NCI-H1048 (cell line): ENCODE data around the gene AHSG.

Experiments used
- DNase-seq: peaks from one replicate; lab custom pipeline; 2025; lab: John Stamatoyannopoulos, UW

AHSG gene

DNA sequence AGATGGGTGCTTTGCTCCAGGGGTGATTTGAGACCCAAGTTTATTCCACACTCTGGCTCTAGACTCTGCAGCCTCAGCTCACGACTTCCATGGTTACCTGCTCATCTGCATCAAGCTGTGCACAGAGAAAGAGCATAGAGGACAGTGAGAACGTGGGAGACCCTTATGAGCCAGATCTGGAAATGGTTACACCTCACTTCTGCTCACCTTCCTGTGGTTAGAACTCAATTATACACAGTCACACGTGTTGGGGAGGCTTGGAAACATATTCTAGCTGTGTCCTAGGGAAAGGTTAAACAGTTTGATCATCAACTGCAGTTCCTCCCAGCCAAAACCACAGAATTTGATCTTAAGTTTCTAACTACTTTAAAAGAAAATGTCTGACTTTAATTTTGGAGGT, 29.2 kb downstream of the AHSG start:
- DNase-seq = no peak

- DNase-seq = no peak
Observed at GRCh38 chr3:186643493-186643892, 30.6 kb downstream of the AHSG start.

DNA sequence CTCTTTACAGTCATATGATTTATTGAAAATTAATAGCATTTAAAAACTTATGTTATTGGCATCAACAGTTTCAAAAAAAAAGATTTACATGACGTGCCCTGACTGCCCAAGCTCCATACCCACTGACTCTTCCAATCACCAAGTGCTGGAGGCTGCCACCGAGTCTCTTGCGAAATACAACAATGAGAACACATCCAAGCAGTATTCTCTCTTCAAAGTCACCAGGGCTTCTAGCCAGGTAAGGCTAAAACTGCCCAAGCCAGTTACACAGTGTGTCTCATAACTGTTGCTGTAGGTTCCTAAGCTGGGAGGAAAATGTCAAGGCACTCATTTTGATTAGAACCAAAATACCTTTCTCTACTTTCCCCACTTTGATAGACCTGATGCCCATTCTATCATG, 31.8 kb downstream of the AHSG start:
- no peak for DNase-seq

GRCh38 chr3:186646106-186646505, 33.2 kb downstream of the AHSG start:
- no peak for DNase-seq

DNA sequence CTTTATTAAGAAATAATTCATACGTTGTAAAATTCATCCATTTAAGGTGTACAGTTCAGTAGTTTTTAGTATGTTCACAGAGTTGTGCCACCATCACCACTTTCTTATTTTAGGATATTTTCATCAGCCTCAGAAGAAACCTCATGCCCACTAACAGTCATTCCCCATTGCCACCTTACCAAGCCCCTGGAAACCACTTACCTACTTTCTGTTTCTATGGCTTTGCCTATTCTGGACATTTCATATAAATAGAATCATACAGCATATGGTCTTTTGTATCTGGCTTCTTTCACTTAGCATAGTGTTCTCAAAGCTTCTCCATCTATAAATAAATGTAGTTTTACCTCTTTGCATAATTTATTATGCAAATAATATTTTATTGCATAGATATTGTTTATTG, 34.0 kb downstream of the AHSG start:
- no peak for DNase-seq

DNA sequence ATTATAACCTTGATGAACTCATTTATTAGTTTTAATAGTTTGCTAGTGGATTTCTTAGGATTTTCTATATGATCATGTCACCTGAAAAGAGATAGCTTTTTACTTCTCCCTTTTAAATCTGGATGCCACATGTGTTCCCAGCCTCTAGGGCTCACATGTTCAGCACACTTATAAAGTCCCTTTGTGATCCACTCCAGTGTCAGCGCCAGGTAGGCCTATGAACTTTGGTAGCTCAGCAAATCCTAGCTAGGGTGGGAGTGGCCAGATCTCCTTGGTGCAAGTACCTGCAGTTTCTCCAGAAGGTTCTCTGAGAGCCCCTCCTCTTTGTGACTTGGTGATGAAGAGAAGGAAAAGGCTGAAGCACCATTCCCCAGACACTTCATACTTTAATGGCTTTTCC, 36.0 kb downstream of the AHSG start:
- DNase-seq = no peak

DNA sequence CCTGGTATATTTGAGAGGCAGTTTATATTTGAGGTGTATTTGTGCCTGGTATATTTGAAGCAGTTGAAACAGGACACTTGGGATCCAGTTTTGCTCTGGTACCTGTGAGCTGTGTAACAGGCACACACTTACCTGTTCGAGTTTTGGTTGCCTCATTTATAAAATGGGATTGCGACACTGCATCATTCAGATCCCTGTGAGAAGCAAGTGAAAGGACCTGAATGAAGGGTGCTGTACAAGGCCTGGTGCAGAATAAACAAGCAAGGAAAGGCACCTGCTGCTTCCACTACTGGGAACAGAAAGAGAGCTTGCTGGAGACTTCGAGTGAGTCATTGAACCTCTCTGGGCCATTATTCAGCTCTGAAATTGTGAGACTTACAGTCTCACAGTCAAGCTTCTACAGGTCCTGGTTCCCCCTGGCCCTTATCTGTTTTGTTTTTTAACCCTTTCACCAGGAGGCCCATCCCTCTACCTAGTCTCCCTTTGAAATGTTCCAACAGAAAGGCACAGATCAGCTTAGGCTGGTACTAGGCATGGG, 38.9 kb downstream of the AHSG start:
- DNase-seq = no peak

GRCh38 chr3:186653080-186653707, 40.3 kb downstream of the AHSG start:
- no peak for DNase-seq

GRCh38 chr3:186653984-186654383, 41.1 kb downstream of the AHSG start:
- DNase-seq = no peak

- no peak for DNase-seq
Observed at GRCh38 chr3:186663361-186664118, 50.7 kb downstream of the AHSG start.

DNA sequence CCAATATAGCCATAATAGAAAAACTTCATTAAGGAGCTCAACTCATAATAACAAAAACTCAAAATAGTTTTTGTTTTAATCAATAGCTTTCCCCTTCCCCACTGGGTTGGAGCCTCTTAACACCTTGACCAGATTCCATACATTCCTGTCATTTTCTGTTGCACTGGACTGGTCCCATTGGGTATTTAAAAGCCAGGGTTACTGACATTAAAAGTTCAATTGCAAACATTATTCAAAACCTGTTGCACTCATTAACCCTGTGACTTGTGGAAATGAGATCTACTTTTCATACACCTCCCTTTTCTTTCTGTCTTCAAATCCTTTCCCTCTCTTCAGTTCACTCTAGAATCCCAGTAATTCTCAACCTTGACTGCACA, 51.2 kb downstream of the AHSG start:
- no peak for DNase-seq

DNA sequence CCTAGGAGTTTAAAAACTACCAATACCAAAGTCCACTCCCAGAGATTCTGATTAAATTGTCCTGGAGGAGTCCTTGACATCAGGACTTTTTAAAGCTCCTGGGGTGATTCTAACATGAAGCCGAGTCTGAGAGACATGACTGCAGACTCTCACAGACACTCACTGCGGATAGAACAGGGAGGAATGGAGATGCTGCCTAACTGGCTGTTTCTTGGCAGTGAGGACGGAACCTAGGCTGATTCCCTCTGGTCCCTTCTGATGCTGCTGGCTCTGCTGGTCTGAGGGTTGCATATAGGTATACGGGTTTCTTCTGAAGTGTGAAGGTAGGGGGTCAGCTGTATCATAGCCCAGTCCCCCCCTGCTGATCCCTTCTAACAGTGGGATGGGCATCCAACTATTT, 51.6 kb downstream of the AHSG start:
- DNase-seq = no peak

DNA sequence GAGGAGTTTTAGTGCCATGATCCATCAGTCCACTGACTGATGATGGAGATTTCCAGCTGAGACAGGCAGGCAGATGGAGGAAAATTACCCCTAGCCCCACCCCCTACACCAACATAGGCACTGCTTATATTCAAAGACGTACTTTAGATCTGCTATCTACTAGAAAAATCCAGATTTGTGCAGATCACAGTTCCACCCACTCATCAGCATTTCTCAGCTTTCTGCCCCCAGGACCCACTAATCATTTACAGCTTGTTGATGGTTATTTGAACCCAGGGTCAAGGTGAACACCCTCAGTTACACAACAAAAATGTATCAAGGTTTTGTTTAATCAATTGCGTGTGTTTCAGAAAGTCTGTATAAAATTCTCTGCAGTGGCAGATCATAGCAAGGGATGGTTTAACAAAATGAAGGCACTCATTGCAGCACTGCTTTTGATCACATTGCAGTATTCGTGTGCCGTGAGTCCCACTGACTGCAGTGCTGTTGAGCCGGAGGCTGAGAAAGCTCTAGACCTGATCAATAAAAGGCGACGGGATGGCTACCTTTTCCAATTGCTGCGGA, 52.8 kb downstream of the AHSG start, which contains the start of gene HRG:
TSS of gene HRG (plus strand) at position 390 of the 564 bp plus-strand sequence. CDS start at position 408, 18 bp downstream.
- DNase-seq = no peak

DNA sequence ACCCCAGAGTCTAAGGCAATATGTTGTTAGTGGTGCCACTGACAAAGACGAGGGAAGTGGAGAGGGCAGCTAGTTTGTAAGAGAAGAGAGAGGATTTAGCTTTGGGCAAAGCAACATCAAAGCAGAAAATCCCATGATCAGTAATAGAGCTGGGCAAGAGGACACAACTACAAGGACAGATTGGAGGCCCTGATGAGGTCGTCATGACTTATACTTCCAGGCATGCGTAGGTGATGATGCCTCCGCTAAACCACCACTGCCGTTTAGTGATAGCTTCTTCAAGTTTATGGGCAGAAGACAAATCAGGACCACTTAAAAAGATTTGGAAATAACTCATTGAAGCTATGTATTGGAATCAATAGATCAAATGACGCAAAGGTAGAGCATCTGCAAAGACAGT, 55.6 kb downstream of the AHSG start:
- no peak for DNase-seq

GRCh38 chr3:186669378-186670084, 56.7 kb downstream of the AHSG start:
- no peak for DNase-seq

DNA sequence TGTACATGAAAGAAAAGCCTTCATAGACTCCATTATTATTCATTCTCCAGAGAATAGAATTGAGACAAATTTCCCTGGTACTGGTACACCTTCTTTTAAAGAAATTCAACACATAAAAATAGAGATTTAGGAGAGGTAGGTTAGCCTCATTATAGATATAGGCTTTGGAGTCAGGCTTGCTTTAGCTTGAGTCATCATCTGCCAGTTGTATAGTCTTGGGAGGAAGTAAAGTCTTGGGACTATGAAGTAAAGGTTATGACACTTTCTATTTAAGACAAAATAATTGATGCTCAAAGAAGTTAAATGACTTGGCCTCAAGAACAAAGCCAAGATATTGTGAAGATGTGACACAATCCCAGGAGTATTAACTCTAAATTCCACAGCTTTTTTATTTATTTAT, 57.3 kb downstream of the AHSG start:
- no peak for DNase-seq
